Endometrium (tissue), 2 donors: ENCODE measurements around the gene ALPI.

Source experiments
- FAIRE-seq: peaks from 2 replicates; lab custom pipeline; 2012; peaks lifted over from hg19 to GRCh38; lab: Jason Lieb, UNC
- donor health status: control.
- donor health status: control.

The ALPI gene

DNA sequence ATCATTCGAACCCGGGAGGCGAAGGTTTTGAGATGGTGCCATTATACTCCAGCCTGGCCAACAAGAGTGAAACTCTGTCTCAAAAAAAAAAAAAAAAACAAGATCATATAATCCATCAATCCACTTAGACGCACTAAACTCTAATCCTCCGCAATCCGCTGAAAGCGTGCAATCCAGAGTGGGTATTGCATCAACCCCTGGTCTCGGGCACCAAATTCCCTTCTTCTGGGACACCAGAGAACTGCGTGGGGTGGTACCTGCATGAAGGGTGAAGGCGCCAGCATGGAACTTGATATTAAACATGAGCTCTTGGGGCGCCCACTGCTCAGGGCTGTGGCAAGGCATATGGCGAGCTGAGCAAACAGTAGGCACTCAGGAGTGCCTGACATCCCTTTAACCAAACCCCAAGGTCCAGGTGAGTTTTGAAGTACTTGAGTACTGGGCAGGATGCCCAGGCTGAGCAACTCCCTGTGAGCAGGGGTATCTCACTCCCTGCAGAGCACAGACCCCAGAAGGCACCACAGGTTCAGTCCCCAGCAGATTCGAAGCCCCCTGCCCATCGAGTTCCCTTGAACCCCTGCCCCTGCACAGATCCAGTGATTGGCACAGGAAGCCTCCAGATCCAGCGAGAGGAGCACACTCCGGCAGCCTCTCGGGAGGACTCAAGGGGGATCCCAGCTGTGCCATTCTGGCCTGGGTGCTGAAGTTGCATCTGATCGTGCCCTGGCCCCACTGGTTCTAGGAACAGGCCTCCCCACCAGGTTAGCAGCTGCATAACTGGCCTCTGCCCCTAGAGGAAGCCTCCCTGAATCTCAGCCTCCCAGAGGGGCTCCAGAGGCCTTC is 8.0 kb downstream of the ALPI start:
- no peak for FAIRE-seq

- no peak for FAIRE-seq
Measured at GRCh38 chr2:232464544-232464885, 8.6 kb downstream of the ALPI start.

DNA sequence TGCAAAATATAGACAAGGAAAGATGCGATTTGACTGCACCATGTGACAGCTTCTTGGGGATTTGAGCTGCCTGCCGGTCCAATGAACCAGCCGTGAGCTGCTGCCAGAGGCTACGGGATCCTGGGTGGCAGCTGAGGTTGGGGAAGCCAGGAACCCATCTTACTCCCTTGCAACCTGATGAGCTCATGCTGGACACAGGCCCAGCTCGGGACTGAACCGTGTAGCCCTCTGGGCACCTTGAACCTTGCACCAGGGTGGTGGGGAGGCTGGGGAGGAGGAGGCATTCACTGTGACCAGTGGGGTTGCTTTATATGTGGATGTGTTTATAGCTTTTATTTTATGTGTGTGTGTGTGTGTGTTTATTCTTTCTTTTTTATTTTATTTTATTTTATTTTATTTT is 9.1 kb downstream of the ALPI start:
- FAIRE-seq = no peak

DNA sequence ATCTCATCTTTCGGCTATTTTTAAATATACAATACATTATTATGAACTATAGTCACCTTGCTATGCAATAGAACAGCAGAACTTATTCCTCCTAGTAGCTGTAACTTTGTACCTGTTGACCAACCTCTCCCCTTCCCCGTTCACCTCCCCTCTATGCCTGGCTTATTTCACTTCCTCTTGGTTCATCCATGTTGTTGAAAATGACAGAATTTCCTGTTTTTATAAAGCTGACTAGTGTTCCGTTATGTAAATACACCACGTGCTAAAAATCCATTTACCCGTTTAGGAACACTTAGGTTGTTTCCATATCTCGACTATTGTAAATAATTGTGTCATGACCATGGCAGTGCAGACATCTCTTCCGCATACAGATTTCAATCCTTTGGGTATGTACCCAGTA is 10.3 kb downstream of the ALPI start:
- FAIRE-seq = no peak

- no peak for FAIRE-seq
Measured at GRCh38 chr2:232473467-232473890, 17.5 kb downstream of the ALPI start.

- FAIRE-seq = no peak
Measured at GRCh38 chr2:232476045-232476444, 20.1 kb downstream of the ALPI start.

- FAIRE-seq = no peak
Measured at GRCh38 chr2:232476791-232477190, 20.8 kb downstream of the ALPI start.

- FAIRE-seq = no peak
Measured at GRCh38 chr2:232477751-232478510, 22.0 kb downstream of the ALPI start.

- FAIRE-seq = no peak
Measured at GRCh38 chr2:232478571-232479340, 22.8 kb downstream of the ALPI start.

GRCh38 chr2:232479341-232480200 is 23.6 kb downstream of the ALPI start:
- FAIRE-seq = no peak

DNA sequence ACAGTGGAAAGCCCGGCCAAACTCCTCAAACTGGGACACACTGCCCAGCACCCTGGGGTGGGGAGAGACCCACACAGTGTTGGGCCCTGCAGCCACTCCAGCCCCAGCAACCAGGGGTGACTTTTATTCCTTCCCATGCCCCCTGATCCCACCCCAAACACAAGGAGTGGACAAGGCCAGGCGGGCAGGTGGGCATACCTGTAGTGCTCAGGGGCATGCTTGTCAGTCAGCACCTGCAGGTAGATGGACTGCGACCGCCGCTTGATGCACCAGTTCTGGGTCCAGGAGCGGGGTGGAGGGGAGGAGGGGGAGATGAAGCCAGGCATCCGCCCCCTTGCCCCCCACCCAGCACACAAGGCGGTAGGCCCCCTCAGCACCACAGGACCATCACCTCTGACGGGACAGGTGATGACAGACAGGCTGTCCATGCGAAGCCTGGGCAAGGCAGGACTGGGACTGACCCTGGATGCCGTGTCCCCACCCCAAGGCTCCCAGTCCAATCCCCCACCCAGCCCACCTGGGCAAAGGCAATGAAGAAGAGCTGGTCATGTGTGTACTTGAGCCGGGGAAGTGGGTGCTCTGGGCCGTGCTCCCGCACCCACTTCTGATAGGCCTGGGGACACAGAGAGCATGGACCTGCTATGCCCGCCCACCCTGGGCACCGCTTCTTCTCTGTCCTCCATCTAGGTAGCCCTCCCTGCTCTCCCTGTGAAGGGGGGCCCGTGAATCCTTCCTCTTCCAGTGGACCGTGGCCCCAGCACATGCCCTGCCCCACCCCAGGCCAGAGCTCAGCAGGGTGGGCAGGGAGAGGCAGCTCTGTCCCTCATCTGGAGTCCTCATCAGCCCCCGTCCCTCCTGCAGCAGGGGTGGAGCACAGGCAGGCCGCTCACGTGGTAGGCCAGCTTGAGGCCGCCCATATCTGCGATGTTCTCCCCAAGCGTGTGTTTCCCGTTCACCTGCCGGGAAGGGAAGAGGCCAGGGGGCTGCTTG is 24.5 kb downstream of the ALPI start:
- FAIRE-seq = no peak

DNA sequence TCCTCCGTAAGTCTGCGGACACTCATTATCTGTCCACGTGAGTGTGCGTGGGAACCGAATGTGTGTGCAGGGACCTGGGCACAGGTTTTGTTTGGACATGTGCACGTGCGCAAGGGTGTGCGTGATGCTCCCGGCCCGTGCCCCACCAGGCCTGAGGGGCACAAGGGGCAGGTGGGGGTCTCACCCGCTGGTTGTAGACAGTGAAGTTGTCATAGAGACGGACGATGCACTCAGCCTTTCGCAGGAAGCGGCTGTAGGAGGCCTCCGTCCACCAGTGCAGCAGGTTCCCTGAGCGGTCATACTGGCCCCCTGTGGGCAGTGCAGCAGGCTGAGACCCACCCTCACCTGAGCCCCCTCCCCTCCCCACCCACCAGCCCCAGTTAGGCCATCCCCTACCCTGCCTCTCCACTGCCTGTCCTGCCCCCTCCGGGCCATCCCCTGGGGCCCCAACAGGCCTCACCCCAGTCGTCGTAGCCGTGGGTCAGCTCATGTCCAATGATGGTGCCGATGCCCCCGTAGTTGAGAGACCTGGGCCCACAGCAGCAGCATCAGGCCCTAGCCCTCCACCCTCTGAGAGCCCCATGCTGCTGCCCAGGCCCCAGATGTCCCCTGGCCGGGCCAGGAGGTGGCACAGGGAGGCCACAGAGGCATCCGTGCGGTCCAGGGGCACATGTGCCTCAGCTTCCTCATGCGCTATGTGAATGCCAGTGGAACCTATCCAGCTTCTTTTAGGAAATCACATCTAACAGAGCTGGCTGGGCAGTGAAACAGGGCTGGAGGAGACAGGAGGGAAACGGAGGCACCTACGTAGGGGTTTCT is 25.6 kb downstream of the ALPI start:
- FAIRE-seq = no peak

GRCh38 chr2:232482301-232483238 is 26.6 kb downstream of the ALPI start:
- FAIRE-seq = no peak

DNA sequence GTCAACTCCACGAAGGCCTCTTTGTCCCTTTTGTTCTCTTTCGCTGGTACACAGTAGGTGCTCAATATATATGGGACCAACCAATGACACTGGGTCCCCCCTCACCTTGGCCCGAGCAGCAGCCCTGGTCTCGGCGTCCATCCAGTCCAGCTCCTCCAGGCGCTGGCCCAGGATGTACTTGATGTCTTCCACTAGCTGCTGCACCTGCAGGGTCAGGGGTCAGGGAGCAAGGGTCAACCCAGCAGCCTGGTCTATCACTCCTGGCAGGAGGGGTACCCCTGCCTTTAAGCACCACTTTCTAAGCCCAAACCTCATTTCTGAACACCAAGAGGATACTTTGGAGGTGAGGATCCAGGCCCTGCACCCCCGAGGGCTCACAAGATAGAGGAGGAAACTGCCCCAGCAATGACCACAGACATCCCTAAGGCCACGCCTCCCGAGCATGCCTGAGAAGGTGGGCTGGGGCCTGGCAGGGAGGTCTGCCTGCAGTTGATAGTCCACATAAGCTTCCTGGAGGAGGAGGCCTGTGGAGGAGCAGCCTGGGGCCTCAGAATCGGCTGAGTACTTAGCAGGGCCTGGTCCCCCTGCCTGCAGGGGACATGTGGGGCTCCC is 27.5 kb downstream of the ALPI start:
- no peak for FAIRE-seq

DNA sequence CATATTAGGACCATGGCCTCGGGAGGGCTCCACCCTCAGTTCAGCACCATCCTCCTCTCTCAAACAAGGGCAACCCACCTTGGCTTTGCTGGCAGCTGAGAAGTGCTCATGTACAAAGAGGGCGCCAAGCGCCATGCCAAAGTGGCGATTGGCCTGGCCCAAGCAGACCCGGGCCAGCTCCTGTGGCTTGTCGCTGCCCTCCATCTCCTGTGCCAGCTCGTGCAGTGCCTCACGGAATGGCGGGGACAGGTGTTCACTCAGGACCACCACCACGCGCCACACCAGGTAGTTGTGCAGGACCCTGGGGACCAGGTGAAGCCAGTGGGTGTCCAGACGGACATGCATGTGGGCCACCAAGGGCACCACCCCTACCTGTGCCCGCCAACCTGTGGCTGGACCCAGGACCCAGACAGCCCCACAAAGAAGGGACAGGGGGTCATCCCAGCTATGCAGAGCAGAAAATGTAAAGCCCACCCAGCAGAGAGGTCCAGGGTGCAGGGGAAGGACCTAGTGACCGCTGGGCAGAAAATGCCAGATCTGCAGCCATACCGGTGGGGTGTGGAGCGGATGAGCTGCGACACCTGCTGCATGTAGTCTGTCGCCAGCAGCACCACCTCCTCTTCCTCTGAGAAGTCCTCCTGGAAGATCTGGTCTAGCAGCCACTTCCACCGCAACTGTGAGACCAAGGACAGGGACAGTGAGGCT is 28.1 kb downstream of the ALPI start:
- FAIRE-seq = no peak

GRCh38 chr2:232484628-232485347 is 28.8 kb downstream of the ALPI start:
- no peak for FAIRE-seq

- no peak for FAIRE-seq
Measured at GRCh38 chr2:232485348-232485756, 29.4 kb downstream of the ALPI start.
